HuH-7 (cell line): ENCODE results near the gene LINGO3.

ENCODE experiments used
- DNase-seq: peaks from one replicate; pipeline ENCODE4 v3.0.0; 2011; ENCODE audit warnings: low spot score

LINGO3 gene

DNA sequence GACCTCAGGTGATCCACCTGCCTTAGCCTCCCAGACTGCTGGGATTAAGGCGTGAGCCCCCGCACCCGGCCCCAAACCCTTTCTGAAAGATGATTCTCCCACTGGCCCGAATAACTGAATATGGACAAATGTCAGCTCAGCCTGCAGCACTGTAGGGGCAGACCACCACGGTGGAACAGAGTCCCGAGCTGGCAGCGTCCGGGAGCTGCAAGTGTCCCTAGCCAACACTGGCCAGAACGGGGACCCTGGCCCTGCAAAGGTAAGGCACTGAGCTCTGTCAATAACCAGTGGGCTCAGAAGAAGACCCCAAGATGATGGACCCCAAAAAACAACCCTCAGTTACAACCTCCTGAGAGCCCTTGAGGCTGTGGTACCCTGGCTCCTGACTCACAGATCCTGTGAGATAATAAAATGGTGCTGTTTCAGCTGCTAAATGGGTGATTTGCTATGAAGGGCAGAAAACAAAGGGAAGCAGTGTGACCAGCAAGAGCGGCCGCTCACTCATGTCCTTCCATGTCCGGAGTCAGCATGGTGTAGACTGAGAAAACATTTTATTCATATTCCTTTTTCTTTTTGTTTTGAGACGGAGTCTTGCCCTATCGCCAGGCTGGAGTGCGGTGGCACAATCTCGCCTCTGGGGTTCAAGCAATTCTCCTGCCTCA is 18.9 kb upstream of the LINGO3 start:
- DNase-seq = no peak

DNA sequence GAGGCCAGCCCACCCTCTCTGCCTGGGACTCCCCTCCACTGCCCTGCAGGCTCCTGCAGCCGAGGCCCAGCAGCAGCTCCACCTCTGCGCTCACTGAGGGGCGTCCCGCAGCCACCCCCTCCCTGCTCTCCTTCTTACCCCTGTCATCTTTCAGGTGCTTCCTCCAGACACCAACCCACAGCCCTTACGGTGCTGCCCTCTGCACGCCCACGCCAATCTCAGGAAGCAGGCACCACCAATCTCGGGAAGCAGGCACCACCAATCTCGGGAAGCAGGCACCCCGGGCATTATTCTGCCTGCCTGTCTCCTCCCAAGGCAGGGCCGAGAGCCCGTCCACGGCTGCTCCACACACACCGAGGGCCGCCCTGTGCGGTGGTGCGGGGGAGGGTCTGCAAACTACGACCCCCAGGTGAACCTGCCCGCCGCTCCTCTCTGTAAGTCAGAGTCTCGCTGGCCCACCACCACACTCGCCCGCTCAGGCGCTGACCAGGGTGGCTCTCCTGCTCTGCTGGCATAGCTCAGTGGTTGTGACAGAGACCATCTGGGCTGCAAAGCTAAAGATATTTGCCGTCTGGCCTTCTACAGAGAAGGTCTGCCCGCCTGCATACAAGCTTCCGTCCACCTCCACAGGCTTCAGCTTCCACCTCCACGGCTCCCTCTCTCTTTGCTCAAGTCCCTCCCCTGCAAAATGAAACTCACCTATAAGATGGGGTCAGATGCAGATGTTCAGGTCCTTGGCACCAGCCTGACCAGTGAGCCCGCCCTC is 17.5 kb upstream of the LINGO3 start:
- no peak for DNase-seq

DNA sequence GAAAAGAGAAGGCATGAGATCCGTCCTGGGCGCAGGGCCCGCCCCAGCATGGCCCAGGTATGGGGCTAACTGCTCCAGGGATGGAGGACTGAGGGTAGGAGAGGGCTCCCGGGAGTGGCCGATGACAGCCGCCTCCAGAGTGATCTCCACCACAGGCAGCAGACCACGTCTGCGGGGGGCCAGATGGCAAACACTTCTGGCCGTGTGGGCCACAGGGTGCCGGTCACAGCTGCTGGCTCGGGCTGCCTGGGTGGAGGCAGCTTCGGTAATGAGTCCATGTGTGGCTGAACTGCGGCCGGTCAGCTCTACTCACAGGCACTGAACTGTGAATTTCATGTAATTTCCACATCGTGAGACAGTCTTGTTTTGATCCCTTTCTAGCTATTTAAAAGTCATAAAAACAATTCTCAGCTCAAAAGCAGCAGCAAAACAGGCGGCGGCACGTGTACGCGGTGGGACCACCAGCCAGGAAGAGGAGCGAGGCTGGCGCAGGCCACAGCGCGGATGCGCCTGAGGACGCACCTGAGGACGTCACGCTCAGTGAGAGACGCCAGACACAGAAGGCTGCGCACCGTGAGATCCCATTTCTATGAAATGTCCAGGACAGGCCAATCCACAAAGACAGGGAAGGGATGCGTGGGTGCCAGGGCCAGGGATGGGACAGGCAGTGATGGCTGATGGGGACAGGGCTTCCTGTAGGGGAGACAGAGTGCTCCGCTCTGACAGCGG is 16.4 kb upstream of the LINGO3 start:
- no peak for DNase-seq

DNA sequence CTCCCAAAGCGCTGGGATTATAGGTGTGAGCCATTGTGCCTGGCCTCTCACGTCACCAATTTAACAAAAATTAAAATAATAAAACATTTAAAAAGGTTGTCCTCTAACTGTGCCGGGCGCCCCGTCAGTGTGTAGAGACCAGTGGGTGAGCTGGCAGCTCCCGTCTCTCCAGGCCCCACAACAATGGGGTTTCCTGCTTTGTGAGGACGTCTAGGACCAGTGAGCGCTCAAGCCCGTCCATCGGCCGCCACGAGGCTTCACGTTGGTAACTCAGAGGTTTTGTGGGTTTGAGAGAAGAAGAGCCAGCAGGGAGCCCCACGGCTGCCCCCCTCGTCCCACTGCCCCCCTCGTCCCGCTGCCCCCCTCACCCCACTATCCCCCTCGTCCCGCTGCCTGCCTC is 15.8 kb upstream of the LINGO3 start:
- no peak for DNase-seq

DNA sequence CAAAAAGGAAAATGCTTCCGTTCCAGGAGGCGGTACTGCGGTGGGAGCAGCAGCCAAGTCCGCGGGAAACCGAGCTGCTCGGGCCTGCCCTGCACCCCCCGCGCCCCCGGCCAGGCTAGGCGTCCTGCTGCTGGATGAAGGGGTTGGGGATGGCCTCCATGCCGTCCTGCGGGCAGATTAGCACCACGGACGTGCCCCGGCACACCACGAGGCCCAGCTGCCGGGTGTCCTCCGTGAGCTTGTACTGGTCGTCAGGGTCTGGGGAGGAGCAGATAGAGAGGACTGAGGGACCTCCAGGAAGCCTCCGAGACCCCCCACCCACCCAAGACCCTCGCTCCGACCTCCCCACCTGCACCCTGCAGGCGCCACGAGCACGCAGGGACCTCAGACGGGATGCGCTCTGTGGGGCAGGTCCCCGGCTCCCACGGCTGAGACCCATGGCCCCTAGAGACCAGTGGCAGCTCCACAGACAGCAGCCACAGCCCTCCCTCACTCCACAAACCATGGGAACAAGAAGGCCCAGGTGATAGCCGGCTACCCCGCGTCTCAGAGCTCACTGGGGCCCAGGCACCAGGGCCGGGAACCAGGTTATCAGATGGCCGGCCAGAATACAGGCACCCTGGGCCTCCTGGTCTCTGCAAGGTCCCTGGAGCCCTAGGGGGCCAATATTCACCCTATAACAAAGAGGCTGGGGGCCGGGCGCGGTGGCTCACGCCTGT is 13.8 kb upstream of the LINGO3 start:
- DNase-seq = no peak

DNA sequence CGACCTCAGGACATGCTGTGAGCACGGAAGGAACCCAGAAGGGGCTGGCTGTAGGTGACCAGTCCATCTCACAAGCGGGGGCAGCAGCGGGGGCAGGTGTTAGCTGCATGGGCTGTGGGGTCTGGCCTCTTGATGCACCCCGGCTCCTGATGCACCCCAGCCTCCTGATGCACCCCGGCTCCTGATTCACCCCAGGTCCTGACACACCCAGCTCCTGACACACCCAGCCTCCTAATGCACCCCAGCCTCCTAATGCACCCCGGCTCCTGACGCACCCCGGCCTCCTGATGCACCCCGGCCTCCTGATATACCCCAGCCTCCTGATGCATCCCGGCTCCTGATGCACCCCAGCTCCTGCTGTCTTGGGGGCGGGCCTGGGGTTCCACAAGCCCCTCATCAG is 13.0 kb upstream of the LINGO3 start:
- DNase-seq = no peak

DNA sequence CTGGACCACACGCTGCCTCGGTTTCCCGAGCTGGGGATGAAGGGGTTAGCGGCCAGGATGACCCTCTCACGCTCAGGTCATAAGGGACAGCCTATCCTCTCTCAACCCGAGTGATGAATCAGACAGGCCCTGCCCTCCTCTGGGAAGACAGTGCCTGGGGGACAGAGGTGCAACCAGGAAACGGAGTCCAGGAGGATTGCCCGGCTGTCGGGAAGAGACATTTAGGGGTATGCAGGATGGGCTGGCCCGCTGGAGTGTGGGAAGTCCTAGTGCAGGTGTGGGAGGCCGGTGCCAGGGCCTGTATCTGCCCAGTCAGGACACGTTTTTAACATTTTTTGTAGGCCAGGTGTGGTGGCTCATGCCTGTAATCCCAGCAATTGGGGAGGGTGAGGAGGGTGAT is 12.1 kb upstream of the LINGO3 start:
- no peak for DNase-seq

DNA sequence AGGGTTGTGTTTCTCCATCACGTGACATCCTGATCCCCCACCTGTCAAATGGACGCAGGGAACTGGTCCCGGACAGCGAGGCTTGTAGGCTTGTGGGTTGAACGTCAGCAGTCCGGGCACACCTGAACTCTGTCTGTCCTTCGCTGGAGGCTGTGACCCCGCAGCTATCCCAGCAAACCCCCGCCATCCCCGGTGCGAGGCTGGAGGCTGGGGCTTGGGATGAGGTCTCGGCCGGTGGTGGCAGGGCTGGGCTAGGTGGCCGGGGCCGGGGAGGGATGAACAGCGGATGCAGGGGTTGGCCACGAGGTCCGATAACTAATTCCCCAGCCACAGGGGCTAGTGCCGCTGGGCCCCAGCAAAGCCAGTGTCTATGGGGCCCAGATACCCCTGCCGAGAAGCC is 11.6 kb upstream of the LINGO3 start:
- no peak for DNase-seq

DNA sequence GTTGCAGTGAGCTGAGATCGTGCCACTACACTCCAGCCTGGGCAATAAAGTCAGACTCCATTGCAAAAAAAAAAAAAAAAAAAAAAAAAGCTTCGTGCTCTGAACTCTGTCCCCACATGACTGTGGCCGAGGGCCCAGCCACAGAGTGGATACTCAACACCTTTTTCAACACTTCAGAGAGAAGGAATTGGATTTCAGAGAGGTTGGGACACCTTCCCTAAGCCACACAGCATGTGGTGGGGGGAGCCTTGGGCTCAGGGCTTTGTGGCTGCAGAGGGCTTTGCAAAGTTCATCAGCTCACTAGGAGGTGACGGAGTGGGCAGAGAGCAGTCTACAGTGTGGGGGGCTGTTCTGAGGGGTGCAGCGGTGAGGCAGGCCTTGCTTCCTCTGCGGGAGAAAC is 11.0 kb upstream of the LINGO3 start:
- no peak for DNase-seq

DNA sequence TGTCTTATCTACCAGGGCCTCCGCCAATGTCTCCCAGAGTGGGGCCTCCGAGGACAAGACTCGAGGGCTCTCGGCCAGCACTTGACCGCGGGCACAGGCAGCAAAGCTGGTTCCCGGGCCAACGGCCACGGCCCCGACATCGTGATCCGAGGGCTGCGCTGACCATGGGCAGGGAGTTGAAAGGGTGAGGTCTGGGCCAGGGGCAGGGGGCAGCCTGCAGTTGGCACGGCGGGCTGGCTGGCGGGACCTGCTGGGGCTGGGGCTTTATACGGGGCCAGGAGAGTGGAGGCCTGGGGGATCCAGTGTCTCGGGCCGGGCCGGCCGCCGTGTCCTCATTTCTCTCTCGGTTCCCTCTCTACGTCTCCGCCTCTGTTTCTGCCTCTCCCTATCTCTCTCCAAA is 9.8 kb upstream of the LINGO3 start:
- no peak for DNase-seq

DNA sequence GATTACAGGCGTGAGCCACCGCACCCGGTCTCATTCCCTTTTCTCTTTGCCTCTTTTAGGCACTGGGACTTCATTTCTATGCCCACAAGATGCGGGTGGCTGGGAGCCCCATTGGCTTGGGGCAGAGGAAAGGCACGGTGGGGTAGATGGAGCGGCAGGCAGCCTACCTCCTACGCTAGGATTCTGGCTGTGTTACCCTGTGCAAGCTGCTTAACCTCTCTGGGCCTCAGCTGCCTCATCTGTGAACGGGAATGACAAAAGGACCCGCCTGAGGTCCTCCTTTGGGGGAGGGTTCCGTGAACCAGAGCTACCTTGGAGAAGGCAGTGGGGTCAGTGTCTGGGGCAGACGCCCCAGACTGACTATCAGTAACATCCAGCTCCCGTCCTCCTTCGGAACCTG is 9.3 kb upstream of the LINGO3 start:
- no peak for DNase-seq

DNA sequence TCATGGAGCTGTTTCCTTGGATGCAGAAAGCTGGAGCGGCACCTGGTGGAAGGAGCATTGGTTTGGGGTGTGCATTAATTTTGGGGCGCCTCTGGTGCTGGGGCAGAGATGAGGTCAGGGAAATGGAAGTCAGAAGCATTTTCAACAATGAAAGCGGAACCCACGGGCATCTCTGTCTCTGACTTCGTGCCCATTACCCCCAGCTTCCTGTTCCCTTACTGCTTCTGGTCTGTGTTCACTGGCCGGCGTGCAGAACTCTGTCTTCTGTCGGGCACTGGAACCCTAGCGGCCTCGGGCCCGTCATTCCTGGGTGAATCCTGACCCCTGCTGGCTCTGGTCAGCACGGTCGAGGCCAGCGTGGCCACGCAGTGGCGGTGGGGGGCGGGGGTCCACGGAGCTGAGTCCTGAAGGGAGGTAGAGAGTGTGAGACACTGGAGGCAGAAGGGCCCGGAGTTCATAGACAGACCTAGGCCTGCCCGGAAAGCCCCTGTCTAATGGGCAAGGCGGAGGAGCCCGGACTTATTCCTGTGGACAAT is 7.9 kb upstream of the LINGO3 start:
- DNase-seq = peak; percentile 82

DNA sequence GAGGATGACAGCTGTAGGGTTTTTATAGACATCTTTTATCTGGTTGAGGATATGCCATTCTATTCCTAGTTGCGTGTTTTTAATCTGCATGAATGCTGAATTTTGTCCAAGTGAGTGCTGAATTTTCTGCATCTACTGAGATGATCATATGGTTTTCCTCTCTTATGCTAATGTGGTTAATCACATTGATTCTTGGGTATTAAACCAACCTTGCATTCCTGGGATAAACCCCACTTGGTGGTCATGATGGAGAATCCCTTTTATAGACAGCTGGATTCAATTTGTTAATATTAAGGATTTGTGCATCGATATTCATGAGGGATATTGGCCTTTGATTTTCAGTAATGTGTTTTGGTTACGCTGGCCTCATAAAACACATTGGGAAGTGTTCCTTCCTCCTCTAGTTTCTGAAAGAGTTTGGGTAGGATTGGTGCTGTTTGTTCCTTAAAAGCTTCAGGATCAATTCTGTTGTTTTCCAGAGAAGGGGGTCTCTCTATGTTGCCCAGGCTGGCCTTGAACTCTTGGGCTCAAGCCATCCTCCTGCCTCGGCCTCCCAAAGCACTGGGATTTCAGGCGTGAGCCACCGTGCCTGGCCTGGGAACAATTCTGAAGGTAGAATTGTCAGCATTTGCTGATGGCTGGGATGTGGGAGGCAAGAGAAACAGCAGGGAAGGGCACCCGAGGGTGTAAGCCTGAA is 7.3 kb upstream of the LINGO3 start:
- no peak for DNase-seq

DNA sequence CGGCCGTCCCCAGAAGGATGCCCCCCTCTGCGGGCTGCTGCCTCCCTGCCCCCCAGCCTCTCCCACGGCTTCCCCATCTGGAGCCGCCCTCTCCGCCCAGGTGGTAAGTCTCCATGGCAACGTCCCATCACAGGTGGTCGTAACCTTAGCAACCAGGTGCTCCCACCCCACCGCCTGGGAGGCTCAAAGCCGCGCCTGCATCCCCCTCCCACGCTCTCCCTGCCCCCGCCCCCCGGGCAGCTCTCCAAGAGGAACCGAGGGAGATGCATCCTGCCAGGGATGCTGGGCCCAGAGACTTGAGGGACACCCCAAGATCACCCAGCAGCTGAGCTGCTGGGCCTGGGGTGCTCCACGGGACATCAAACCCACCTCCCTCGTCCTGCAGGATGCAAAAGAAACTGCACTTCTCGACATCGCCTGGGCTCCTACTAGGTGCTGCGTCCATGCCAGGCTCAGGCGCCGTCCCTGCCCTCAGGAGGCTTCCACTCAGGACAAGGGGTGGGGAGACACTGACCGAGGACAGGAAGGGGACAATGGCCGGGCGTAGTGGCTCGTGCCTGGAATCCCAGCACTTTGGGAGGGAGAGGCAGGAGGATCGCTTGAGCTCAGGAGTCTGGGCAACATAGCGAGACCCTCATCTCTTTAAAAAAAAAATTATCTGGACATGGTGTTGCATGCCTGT is 5.0 kb upstream of the LINGO3 start:
- DNase-seq = no peak

DNA sequence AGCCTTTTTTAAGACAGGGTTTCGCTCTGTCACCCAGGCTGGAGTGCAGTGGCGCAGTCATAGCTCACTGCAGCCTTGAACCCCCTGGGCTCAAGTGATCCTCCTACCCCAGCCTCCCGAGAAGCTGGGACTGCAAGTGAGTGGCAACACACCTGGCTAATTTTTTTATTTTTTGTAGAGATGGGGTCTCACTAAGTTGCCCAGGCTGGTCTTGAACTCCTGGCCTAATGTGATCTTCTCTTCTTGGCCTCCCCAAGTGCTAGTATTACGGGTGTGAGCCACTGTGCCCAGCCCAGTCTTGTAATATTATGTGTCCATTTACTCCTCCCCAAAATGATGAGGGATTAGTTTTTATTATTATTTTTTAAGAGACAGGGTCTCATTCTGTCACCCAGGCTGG is 3.1 kb upstream of the LINGO3 start:
- DNase-seq = no peak

DNA sequence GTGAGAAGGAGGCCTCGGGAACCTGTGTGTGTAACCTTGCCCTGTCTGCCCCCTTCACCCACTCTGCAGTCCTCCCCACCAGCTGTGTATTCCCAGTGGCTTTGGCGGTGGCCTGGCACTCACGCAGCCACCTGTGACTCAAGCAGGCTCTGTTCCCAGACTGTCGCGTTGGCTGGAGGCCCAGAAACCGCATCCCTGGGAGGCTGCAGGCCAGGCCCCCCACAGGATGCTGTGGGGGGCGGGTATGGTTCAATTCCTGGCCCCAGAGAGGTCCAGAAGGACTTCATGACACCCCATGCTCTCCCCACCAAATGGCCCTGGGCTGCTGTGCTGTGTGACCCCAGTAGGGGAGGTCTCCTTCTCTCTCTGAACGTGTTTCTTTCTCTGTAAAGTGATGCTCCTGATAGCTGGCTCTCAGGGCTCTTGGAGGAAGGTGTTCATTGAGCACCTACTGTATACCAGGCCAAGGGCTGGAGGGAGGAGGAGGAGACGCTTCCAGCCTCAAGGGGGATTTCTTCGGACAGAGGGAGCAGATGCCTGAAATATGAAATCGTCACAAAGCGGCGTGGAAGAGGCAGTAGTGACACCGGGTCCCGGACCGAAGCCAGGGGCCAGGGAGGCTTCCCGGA is 1.9 kb upstream of the LINGO3 start:
- DNase-seq = no peak

DNA sequence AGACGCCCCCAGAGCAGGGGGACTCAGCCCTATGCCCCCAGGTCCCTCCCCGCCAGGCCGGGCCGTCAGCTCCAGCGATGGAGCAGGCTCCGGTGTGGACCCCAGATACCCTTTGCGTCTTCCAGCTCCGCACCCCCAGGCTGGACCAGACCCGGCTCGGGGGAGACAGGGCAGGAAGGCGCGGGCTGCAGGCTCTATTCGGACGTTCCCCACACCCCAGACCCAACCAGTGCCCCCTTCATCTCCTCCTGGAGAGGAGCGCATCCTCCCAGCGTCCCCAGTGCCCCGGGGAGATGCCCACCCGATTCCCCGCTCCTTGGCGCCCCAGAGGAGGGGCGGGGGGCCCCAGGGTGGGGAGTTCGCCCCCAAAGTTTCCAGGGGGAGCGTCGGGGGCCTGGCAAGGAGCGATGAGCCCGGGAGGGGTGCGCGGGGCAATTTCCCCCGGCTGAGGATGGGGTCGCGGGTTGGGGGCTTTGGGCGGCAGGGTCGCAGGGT is 389 bp downstream of the LINGO3 start:
- no peak for DNase-seq

DNA sequence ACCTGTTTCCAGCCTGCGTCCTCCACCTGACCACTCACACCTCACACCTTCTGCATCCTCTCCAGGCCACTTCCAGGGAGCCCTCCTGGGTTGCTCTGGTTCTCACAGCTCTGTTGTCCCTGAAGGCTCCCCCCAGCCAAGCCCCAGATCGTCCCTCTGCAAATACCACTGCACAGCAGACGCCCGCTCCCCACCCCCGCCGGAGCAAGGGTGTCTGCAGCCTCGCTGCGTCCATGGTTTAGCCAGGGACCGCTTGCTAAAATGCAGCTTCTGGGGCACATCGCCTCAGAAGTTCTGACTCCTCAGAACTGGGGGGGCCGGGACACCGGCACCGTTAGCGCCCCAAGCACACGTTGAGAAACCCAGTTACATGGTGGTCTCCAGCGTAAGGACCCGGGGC is 983 bp downstream of the LINGO3 start:
- no peak for DNase-seq

DNA sequence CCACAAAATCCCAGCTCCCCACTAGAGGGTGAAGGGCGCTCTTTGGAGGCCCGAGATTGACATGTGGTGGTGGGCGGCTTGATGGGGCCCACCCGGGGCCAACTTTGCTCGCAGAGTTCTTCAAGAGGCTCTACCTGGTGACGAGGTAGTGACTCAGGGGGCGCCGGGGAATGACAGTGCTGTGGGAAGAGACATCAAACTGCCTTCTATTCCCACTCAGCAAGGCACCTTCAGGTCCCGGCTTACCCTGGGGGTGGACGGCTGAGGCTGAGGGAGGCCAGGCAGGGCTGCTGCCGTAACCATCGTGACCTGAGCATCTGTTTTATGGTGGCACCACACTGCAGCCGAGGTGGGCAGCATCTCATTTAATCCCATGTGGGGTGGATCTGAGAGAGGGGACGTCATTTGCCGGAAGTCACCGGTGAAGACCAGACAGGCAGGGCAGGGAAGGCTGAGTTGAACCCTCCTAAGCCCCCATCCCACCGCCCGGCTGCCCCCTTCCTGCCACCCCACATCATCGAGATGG is 1.6 kb downstream of the LINGO3 start:
- DNase-seq = no peak
